Left lung (tissue), 10 donors: ENCODE results near the gene NFIX. TPM values are rescaled to one million over a fixed set of nuclear protein-coding genes. Genes with fewer than 3 reads are reported as not detected.

Experiments used
- ATAC-seq: fragments of 200-7000 bp; cut with Tn5 transposase; one replicate; pipeline ENCODE4 v1.9.1; 2020; ENCODE audit warnings: moderate library complexity
- DNase-seq, 4 donors: peaks; one replicate each; pipeline ENCODE4 v3.0.0-alpha.2; 2013 to 2020
- H3K27ac ChIP-seq, 2 donors: fragments of 200-600 bp; sonication (generic) in 1 of 2; one replicate each; pipeline versions ENCODE4 v1.5.0 to v1.8.0; 2020 to 2021
- H3K27me3 ChIP-seq, 2 donors: fragments of 200-600 bp; sonication (generic) in 1 of 2; one replicate each; pipeline versions ENCODE4 v1.5.0 to v1.8.0; 2020 to 2021
- H3K36me3 ChIP-seq, 2 donors: fragments of 200-600 bp; sonication (generic) in 1 of 2; one replicate each; pipeline versions ENCODE4 v1.5.0 to v1.8.0; 2020 to 2021
- H3K4me1 ChIP-seq, 2 donors: fragments of 200-600 bp; one replicate each; pipeline ENCODE4 v1.8.0; 2021
- H3K4me3 ChIP-seq, 2 donors: fragments of 200-600 bp; sonication (generic) in 1 of 2; one replicate each; pipeline versions ENCODE4 v1.5.0 to v1.8.0; 2020 to 2021; ENCODE audit warnings: mild to moderate bottlenecking in 1 of 2
- H3K9me3 ChIP-seq, 2 donors: fragments of 200-600 bp; sonication (generic) in 1 of 2; one replicate each; pipeline versions ENCODE4 v1.5.0 to v1.8.0; 2020 to 2021
- intact Hi-C, 2 donors: fragments of 100-400 bp; cut with DNase I; formaldehyde crosslinking; loops; one replicate each; pipeline versions ENCODE4 v1.11.2 to v1.14.2; 2022
- polyA plus RNA-seq, 6 donors: library from polyadenylated mRNA; unstranded; fragments of 120-200 nt; gene quantifications; one replicate each; pipeline ENCODE4 v1.2.1, GENCODE V29; 2013; ENCODE audit not compliant: insufficient read length in 6 of 6
- total RNA-seq, 2 donors: library from RNA; stranded (reverse); fragmentation: NEBNext Ultra II Directional; extraction: Animal tissue kit (Norgen Biotek cat#: 25700); gene quantifications; one replicate each; pipeline ENCODE4 v1.2.1, GENCODE V29; 2021
- TF ChIP-seq, protein P1 (sequence below), 2 donors: fragments of 200-600 bp; sonication (generic) in 1 of 2; IDR thresholded peaks; one replicate each; pipeline versions ENCODE4 v1.5.0 to v1.8.0; 2021; ENCODE audit warnings: antibody characterized with exemption in 2 of 2
- donor health status: DM: no; HTN: yes; CAD: no.
- donor health status: DM: no; HTN: no; CAD: no.

NFIX gene
- total and polyA plus RNA-seq, 8 donors = 92.6 to 237 (median 123) TPM

DNA sequence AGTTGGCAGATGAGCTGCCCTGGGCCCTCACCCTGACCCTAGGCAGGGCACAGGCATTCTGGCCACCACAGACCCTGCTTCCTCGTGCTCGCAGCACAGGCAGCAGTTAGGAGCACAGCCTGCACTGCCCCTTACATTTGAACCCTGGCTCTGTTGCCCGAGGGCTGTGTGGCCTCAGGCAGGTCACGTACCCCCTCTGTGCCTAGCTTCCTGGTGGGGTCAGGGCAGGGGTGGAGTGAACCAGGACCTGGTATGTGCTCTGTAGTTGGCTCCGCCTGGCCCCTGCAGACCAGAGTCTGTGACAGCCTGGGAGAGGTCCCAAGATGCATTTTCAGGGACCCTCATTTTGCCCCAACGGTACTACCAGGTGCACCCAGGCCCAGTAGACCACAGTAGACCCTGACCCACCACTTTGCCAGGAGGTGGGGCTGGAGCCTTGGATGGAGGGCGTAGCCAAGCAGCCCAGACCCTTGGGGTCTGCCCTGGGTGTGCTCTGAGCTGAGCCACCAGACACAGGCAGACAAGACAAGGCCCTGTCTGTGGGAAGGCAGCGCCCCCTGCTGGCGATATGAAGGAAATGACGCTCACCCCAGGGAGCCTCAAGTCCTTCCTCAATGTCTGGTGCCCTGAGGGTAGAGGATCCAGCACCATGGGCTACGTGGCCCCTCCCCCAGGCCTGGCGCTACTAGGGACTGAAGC, 98.3 kb downstream of the NFIX start:
- H3K27me3 ChIP-seq = peaks cover 0 to 12% of the 10 kb centered on the region in 2 donors
- DNase-seq = peak; percentile 74 to 94 (median 84)
- ATAC-seq = peak; percentile 70
- intact Hi-C loops = loop anchor here (5.0 to 10.0 kb wide), 2 partner anchors 106 to 109 kb away; no protein-coding TSS in a partner anchor
- TF ChIP-seq, protein P1, sequence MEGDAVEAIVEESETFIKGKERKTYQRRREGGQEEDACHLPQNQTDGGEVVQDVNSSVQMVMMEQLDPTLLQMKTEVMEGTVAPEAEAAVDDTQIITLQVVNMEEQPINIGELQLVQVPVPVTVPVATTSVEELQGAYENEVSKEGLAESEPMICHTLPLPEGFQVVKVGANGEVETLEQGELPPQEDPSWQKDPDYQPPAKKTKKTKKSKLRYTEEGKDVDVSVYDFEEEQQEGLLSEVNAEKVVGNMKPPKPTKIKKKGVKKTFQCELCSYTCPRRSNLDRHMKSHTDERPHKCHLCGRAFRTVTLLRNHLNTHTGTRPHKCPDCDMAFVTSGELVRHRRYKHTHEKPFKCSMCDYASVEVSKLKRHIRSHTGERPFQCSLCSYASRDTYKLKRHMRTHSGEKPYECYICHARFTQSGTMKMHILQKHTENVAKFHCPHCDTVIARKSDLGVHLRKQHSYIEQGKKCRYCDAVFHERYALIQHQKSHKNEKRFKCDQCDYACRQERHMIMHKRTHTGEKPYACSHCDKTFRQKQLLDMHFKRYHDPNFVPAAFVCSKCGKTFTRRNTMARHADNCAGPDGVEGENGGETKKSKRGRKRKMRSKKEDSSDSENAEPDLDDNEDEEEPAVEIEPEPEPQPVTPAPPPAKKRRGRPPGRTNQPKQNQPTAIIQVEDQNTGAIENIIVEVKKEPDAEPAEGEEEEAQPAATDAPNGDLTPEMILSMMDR (IDR thresholded peaks at IDR 0.05) = peak; percentile 95 to 99
- H3K36me3 ChIP-seq = peaks cover 0 to 24% of the 10 kb centered on the region in 2 donors
- H3K9me3 ChIP-seq = no peaks in the 10 kb centered on the region
- peak overlapping the region; percentile 85 to 98 for H3K27ac ChIP-seq
- peaks cover 36 to 54% of the 10 kb centered on the region in 2 donors for H3K4me1 ChIP-seq
- no peak overlapping the region for H3K4me3 ChIP-seq

DNA sequence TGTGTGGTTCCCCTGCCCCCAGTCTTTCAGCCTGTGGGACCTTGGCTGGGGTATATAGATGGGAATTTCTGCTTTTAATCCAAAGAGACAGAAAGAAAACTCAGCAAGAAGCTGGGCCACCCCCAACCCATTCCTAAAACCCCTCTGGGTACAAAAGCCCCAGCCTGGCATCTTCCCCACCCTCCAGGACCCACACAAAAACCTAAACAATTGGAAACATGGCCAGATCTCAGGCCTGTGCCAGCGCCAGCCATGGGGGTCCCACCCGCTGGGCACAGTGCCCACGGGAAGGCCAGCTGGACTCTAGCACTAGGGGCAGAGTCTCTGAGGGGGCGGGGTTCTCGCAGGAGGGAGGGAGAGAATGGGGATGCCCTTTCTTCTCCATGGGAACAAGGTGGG, 98.8 kb downstream of the NFIX start:
- peaks cover 0 to 12% of the 10 kb centered on the region in 2 donors for H3K27me3 ChIP-seq
- peaks cover 36 to 59% of the 10 kb centered on the region in 2 donors for H3K4me1 ChIP-seq
- TF ChIP-seq, protein P1 (IDR thresholded peaks at IDR 0.05) = peak; percentile 5 to 49
- peaks cover 0 to 24% of the 10 kb centered on the region in 2 donors for H3K36me3 ChIP-seq
- peak overlapping the region; percentile 85 to 98 for H3K27ac ChIP-seq
- DNase-seq (peak in 1 of 4 donors; percentile 72), ATAC-seq (no peak)
- no peaks in the 10 kb centered on the region for H3K9me3 ChIP-seq
- H3K4me3 ChIP-seq = no peak overlapping the region
- intact Hi-C loops = loop anchor here (5.0 to 10.0 kb wide), 2 partner anchors 107 to 109 kb away; no protein-coding TSS in a partner anchor

DNA sequence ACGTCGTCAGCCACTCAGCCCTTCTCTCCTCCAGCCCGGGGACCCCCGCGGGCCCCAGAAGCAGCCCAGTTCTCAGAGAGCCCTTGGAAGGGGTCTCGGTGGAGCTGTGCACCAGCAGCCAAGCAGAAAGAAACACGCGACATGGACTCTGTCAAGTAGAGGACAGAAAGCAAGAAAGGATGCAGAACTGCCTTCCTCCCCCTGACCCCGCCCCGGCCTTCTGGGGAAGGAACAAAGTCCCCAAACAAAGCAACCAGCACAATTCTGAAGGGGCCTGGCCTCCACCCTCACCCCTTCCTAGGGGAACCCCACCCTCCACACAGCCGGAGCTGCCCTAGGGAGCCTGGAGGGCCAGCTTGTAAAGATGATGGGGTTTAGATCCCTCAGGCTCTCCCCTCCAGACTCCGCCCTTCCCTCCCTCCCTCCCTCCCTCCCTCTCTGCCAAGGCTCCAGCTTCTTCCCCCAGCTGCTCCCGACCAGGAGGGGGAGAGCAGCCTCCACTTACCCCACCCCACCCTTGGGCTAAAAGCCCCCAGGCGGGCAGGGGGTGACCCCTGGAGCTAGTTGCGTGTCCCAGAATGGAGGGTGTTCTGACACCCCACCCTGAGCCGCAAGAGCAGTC, 99.6 kb downstream of the NFIX start:
- H3K4me1 ChIP-seq = peaks cover 33 to 67% of the 10 kb centered on the region in 2 donors
- peaks cover 0 to 12% of the 10 kb centered on the region in 2 donors for H3K27me3 ChIP-seq
- H3K9me3 ChIP-seq = no peaks in the 10 kb centered on the region
- H3K27ac ChIP-seq = peak overlapping the region; percentile 44 to 98
- H3K36me3 ChIP-seq = peaks cover 0 to 22% of the 10 kb centered on the region in 2 donors
- intact Hi-C loops = loop anchor here (5.0 to 10.0 kb wide), 2 partner anchors 108 to 110 kb away; no protein-coding TSS in a partner anchor
- ATAC-seq (no peak), DNase-seq (peak in 1 of 4 donors; percentile 79)
- TF ChIP-seq, protein P1 (IDR thresholded peaks at IDR 0.05) = no peak
- peak overlapping the region in 1 of 2 donors; percentile 50 for H3K4me3 ChIP-seq

DNA sequence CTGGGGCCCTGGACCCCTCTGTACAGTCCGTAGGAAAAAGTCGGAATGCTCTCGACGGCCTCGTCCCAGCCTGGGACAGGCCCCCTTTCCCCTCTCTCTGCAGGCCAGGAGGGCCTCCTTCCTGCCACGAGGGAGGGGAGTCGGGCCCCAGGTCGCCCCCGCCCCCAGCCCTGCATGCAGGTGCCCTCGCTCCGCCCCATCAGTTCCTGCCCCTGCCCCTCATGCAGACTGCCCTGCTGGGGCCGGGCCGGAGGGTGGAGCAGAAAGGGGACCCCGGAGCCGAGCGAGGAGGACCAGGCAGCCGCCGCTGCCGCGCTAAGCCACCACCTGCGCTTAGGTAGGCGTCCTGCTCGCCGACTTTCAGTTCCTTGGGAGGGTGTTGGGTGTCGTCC, 100.1 kb downstream of the NFIX start:
- DNase-seq (peak in 1 of 4 donors; percentile 88), ATAC-seq (no peak)
- H3K27ac ChIP-seq = peak overlapping the region; percentile 44 to 98
- TF ChIP-seq, protein P1 (IDR thresholded peaks at IDR 0.05) = no peak
- H3K4me1 ChIP-seq = peaks cover 30 to 71% of the 10 kb centered on the region in 2 donors
- peak overlapping the region; percentile 1 to 50 for H3K4me3 ChIP-seq
- H3K36me3 ChIP-seq = peaks cover 0 to 23% of the 10 kb centered on the region in 2 donors
- peaks cover 0 to 12% of the 10 kb centered on the region in 2 donors for H3K27me3 ChIP-seq
- H3K9me3 ChIP-seq = no peaks in the 10 kb centered on the region
- intact Hi-C loops = loop anchor here in 1 of 2 donors (10.0 kb wide), 1 partner anchor 111 kb away; no protein-coding TSS in a partner anchor
